GM19438 (cell line): ENCODE results near the gene DICER1.

Experiments
- ATAC-seq: cut with Tn5 transposase; IDR thresholded peaks from one replicate; pipeline ENCODE4 v1.9.1; 2021; ENCODE audit warnings: low read depth; ENCODE audit not compliant: unreplicated experiment

The DICER1 gene

GRCh38 chr14:95045106-95045701, 112.1 kb downstream of the DICER1 start:
- no peak for ATAC-seq

GRCh38 chr14:95044463-95045105, 112.7 kb downstream of the DICER1 start:
- ATAC-seq = no peak

GRCh38 chr14:95043732-95044462, 113.4 kb downstream of the DICER1 start:
- ATAC-seq = no peak

- no peak for ATAC-seq
Observed at GRCh38 chr14:95043314-95043713, 114.0 kb downstream of the DICER1 start.

- ATAC-seq = no peak
Observed at GRCh38 chr14:95041477-95042020, 115.8 kb downstream of the DICER1 start.

- ATAC-seq = no peak
Observed at GRCh38 chr14:95040708-95041476, 116.4 kb downstream of the DICER1 start.

- no peak for ATAC-seq
Observed at GRCh38 chr14:95039993-95040348, 117.4 kb downstream of the DICER1 start.

- ATAC-seq = no peak
Observed at GRCh38 chr14:95039259-95039992, 117.9 kb downstream of the DICER1 start.

- ATAC-seq = no peak
Observed at GRCh38 chr14:95038521-95039250, 118.6 kb downstream of the DICER1 start.

GRCh38 chr14:95037273-95037672, 120.1 kb downstream of the DICER1 start:
- ATAC-seq = no peak
